Muscle layer of duodenum (tissue), 2 donors: Measurements from ENCODE around the gene FOXC1.

Experiments used
- H3K27ac ChIP-seq: one replicate; pipeline ENCODE4 v1.7.0; 2013; ENCODE audit warnings: mild to moderate bottlenecking, low read length
- H3K27me3 ChIP-seq: one replicate; pipeline ENCODE4 v1.7.0; 2013; ENCODE audit warnings: low read depth, mild to moderate bottlenecking, control low read depth, low read length
- H3K36me3 ChIP-seq, 2 donors: one replicate each; pipeline ENCODE4 v1.7.0; 2013; ENCODE audit warnings: low read length in 2 of 2, control low read depth in 1 of 2, mild to moderate bottlenecking in 1 of 2; ENCODE audit not compliant: insufficient read depth in 2 of 2, control insufficient read depth in 1 of 2
- H3K4me1 ChIP-seq, 2 donors: one replicate each; pipeline ENCODE4 v1.7.0; 2013; ENCODE audit warnings: low read length in 2 of 2, mild to moderate bottlenecking in 2 of 2, control low read depth in 1 of 2, moderate library complexity in 1 of 2; ENCODE audit not compliant: insufficient read depth in 2 of 2, control insufficient read depth in 1 of 2
- H3K4me3 ChIP-seq, 2 donors: one replicate each; pipeline ENCODE4 v1.7.0; 2013; ENCODE audit warnings: low read length in 2 of 2, low read depth in 1 of 2, mild to moderate bottlenecking in 1 of 2
- H3K9me3 ChIP-seq, 2 donors: one replicate each; pipeline ENCODE4 v1.7.0; 2013; ENCODE audit warnings: low read length in 2 of 2, control low read depth in 1 of 2, mild to moderate bottlenecking in 1 of 2; ENCODE audit not compliant: control insufficient read depth in 1 of 2
- donor health status: healthy.

Gene FOXC1

GRCh38 chr6:1609648-1610496, at the start of gene FOXC1:
Gene FOXC1, plus strand, starts transcription at chr6:1609915. Its CDS starts 531 bp downstream, at chr6:1610446.
- Histone ChIP-seq H3K27me3 (peaks cover 65% of the 10 kb centered on the region), H3K9me3 (no peaks in the 10 kb centered on the region), H3K27ac (no peak within 1 kb of the TSS), H3K36me3 (no peaks in the 10 kb centered on the region), H3K4me1 (peaks cover 0 to 43% of the 10 kb centered on the region in 2 donors), H3K4me3 (peak within 1 kb of the TSS; percentile 11 to 59)

- no peak overlapping the region for H3K4me3 ChIP-seq
- H3K4me1 ChIP-seq: no peaks in the 10 kb centered on the region
- H3K27me3 ChIP-seq: no peaks in the 10 kb centered on the region
- no peaks in the 10 kb centered on the region for H3K9me3 ChIP-seq
- no peaks in the 10 kb centered on the region for H3K36me3 ChIP-seq
- H3K27ac ChIP-seq: no peak overlapping the region
Observed at GRCh38 chr6:1560281-1561058, 49.2 kb upstream of the FOXC1 start.

DNA sequence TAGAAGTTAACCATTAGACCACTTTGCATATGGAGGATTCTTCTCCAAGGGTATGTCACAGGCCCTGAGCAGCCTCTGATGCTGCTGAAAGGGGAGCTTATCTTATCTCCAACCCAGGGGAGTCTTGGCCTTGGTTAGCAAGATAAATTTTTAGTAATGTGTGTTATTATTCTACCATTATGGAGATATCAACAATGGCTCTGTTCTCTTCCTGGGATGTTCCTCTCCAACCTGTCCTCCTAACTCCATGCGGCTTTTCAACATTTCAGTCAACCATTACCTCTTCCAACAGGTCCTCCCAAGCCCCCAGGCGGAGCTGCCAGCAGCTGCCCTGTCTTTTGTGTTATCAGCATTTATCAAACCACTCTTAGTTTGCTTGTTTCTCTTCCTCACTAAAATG, 48.4 kb upstream of the FOXC1 start:
- Histone ChIP-seq H3K9me3 (no peaks in the 10 kb centered on the region), H3K4me3 (no peak overlapping the region), H3K4me1 (no peaks in the 10 kb centered on the region), H3K27ac (no peak overlapping the region), H3K27me3 (no peaks in the 10 kb centered on the region), H3K36me3 (no peaks in the 10 kb centered on the region)

DNA sequence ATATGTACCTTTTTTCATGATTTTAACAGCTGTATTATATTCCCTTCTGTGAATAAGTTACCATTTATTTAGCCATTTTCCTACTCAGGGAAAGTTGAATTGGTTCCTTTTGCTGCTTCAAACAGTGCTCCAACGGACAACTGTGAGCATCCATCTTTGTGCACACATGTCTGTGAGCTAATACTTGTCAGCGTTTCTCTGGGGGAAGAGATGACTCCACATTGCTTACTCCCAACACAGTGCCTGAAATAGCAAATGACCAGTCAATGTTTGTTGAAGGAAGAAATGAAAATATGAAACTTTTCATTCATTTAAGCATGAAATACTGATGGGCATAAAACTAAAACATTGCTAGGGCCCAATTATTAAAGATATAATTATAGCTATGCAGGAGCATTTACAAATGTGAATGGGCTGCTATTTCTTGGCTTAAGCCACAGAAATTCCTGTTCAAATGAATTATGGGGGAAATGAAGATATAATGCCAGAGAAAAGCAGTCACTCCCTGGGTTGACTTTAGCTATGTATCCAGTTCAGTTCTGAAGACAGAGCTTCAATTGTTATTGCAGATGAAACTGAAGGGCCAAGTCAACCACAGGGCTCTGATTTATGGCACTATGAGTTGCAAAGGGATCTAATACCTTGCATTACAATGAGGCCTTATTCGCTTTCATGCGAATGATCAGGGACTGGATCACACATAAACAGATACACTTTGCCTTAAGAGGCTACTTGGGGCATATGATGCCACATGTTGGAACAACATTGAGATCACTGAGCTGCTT, 47.4 kb upstream of the FOXC1 start:
- Histone ChIP-seq H3K36me3 (no peaks in the 10 kb centered on the region), H3K27me3 (no peaks in the 10 kb centered on the region), H3K27ac (no peak overlapping the region), H3K4me1 (no peaks in the 10 kb centered on the region), H3K4me3 (no peak overlapping the region), H3K9me3 (no peaks in the 10 kb centered on the region)

DNA sequence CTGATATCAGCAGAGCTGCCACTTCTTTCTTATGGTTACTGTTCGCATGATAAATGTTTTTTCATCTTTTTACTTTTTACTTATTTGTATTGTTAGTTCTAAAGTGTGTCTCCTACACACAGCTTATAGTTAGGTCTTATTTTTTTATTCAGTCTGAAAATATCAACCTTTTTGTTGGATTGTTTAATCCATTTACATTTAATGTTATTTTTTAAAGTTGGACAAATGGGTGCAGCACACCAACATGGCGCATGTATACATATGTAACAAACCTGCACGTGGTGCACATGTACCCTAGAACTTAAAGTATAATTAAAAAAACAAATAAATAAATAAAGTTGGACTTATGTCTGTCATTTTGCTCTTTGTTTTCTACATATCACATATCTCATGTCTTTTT, 40.3 kb upstream of the FOXC1 start:
- Histone ChIP-seq H3K9me3 (peaks cover 0 to 10% of the 10 kb centered on the region in 2 donors), H3K4me3 (no peak overlapping the region), H3K36me3 (no peaks in the 10 kb centered on the region), H3K27ac (no peak overlapping the region), H3K4me1 (no peaks in the 10 kb centered on the region), H3K27me3 (no peaks in the 10 kb centered on the region)

GRCh38 chr6:1570848-1571247, 38.9 kb upstream of the FOXC1 start:
- no peaks in the 10 kb centered on the region for H3K4me1 ChIP-seq
- H3K9me3 ChIP-seq: peaks cover 0 to 10% of the 10 kb centered on the region in 2 donors
- no peaks in the 10 kb centered on the region for H3K36me3 ChIP-seq
- no peaks in the 10 kb centered on the region for H3K27me3 ChIP-seq
- no peak overlapping the region for H3K4me3 ChIP-seq
- no peak overlapping the region for H3K27ac ChIP-seq

- Histone ChIP-seq H3K27ac (no peak overlapping the region), H3K4me1 (no peaks in the 10 kb centered on the region), H3K4me3 (no peak overlapping the region)
Observed at GRCh38 chr6:1572892-1573291, 36.8 kb upstream of the FOXC1 start.

DNA sequence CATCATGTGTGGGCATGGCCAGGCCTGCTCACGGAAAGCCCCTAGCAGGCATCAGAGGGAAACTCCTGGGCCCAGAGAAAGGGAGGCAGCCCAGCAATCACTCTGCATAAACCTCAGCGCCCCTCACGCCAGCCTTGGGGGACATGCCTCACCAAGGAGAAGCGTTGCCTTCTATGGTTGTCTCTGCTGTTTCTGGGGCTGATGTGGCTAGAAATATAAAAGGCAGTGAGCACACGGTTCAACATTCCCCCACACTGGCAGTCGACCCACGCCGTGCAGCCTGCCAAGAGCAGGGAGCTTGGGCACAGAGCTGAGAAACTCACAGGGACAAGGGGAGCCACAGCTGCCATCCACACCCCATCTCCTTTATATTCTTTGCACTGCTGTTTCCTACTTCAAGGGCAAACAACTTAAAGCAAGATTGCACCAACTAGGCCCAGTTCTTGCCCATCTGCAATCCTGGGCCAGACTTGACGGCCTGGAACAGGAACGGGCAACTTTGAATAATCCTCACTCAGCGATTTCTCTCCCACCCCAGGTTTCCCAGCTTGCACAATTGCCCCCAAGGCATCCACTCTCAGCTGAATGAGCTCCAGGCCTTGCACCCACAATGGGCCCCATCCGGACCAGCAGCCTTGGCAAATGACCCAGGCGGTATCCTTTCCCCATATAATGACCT, 35.5 kb upstream of the FOXC1 start:
- no peak overlapping the region for H3K4me3 ChIP-seq
- H3K36me3 ChIP-seq: no peaks in the 10 kb centered on the region
- no peaks in the 10 kb centered on the region for H3K27me3 ChIP-seq
- no peaks in the 10 kb centered on the region for H3K4me1 ChIP-seq
- no peak overlapping the region for H3K27ac ChIP-seq
- peaks cover 0 to 10% of the 10 kb centered on the region in 2 donors for H3K9me3 ChIP-seq

More at GRCh38 chr6:1572892-1573291, 36.8 kb upstream of the FOXC1 start:
- H3K9me3 ChIP-seq: peaks cover 0 to 10% of the 10 kb centered on the region in 2 donors
- no peaks in the 10 kb centered on the region for H3K36me3 ChIP-seq
- H3K27me3 ChIP-seq: no peaks in the 10 kb centered on the region

DNA sequence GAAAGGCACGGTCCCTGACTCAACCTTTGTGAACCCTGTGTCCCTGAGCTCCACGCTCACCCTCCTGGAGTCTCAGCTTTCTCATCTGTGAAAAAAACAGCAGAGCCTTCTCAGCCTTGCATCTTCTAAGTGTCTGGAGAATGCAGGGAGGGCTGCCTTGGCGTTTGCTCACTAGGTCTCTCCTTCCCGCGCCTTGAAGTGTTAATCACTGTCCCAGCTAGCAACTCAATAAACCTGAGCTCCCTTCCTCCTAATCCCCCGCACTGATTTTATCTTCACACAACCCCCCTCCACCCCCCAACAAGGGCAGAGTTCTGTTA, 34.9 kb upstream of the FOXC1 start:
- Histone ChIP-seq H3K4me3 (no peak overlapping the region), H3K27me3 (no peaks in the 10 kb centered on the region), H3K27ac (no peak overlapping the region), H3K9me3 (peaks cover 0 to 10% of the 10 kb centered on the region in 2 donors), H3K36me3 (no peaks in the 10 kb centered on the region), H3K4me1 (no peaks in the 10 kb centered on the region)

- H3K9me3 ChIP-seq: peaks cover 0 to 6% of the 10 kb centered on the region in 2 donors
- no peaks in the 10 kb centered on the region for H3K27me3 ChIP-seq
- no peaks in the 10 kb centered on the region for H3K4me1 ChIP-seq
- H3K36me3 ChIP-seq: no peaks in the 10 kb centered on the region
- H3K27ac ChIP-seq: no peak overlapping the region
- no peak overlapping the region for H3K4me3 ChIP-seq
Observed at GRCh38 chr6:1575210-1576041, 34.3 kb upstream of the FOXC1 start.
